SW480 (cell line): ENCODE measurements around the gene ARMCX5.

Experiments used
- DNase-seq: peaks from one replicate; pipeline ENCODE4 v3.0.0-alpha.2; 2016; ENCODE audit warnings: low spot score

Gene ARMCX5

GRCh38 chrX:102599084-102599950 is at the start of gene ARMCX5:
ARMCX5 (plus strand) TSS chrX:102599515; CDS start chrX:102602142, 2,627 bp downstream.
- DNase-seq: peak; percentile 93

DNA sequence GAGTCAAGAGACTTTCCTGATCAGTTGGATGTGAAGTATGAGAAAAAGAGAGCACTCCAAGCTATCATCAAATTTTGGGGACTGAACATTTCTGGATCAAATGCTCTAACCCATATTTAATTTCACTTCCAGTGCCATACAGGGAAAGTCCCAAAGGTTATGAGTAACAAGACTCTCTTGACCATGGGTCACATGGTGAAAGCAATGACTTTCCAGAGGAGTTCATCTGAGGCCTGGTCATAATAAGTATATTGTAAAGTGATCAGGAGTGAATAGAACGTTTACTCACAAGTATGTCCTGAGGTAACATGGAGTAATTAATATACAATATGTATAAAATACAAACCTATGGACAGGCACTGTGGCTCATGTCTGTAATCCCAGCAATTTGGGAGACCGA is 40.7 kb upstream of the ARMCX5 start:
- DNase-seq: no peak

GRCh38 chrX:102560423-102561068 is 38.8 kb upstream of the ARMCX5 start:
- no peak for DNase-seq

- no peak for DNase-seq
These were observed 18.4 kb upstream of the ARMCX5 start for GRCh38 chrX:102580891-102581290.

- DNase-seq: no peak
These were observed 5.9 kb upstream of the ARMCX5 start for GRCh38 chrX:102593367-102593766.

DNA sequence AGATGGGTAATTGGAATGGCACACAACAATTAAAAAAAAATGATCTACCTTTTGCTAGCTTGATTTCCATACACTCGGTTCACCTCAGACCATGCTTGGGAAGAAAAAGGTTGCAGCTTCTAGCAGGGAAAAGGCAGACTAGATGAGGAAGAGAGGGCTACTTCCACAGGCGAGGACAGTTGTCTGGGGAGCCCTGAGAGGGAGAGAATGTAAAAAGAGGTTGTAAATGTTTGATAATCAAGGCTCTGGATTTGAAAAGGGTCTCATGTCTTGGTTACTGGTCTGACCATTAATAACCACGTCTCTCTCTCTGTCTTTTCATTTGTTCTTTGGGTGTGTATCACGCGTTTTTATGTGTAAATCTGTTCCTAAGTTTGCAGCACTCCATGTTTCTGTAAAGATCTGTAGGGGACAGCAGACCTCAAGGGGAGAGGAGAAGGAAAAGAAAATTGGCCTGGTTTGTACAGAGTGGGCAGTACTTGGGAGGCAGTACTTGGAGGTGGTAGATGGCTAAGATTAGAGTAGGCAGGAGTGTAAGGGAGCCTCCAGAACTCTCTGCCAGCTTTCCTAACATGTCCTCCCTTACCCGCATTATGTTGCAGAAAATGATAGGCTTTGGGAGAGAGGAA is 750 bp downstream of the ARMCX5 start:
- DNase-seq: peak; percentile 8

GRCh38 chrX:102604327-102604726 is 5.0 kb downstream of the ARMCX5 start:
- no peak for DNase-seq

DNA sequence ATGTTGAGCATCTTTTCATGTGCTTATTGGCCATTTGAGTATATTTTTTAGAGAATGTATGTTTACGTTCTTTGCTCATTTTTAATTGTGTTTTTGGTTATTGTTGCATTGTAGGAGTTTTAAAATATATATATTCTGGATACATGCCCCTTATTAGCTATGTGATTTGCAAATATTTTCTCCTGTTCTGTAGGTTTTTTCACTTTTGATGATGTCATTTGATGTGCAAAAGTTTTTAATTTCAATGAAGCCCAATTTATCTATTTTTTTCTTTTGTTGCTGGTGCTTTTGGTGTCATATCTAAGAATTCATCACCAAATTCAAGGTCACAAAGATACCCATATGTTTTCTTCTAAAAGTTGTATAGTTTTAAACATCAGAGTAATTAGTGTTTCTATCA is 6.8 kb downstream of the ARMCX5 start:
- DNase-seq: no peak

- no peak for DNase-seq
These were observed 11.6 kb downstream of the ARMCX5 start for GRCh38 chrX:102610905-102611304.

- DNase-seq: no peak
These were observed 24.8 kb downstream of the ARMCX5 start for GRCh38 chrX:102624105-102624504.

DNA sequence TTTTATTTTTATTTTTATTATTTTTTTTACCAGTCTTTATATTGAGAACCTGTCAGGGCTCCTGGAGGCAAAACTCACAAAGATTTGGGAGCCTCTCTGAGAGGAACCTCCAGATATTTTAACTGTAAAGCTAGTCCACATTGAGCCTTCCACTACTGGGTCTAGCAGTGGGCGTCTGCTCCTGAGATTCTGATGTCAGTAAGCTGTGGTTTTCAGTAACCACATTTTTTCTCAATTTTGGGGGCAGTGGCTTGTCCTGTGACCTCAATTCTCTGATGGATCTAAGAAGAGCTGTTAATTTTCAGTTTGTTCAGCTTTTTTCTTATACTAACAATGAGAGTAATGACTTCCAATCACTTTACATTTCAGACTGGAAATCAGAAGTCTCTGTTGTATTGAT is 28.3 kb downstream of the ARMCX5 start:
- no peak for DNase-seq

GRCh38 chrX:102637561-102637960 is 38.2 kb downstream of the ARMCX5 start:
- DNase-seq: no peak

GRCh38 chrX:102650903-102651241 is 51.6 kb downstream of the ARMCX5 start:
- DNase-seq: no peak

- DNase-seq: no peak
These were observed 52.1 kb downstream of the ARMCX5 start, which contains the start of gene GPRASP1 for GRCh38 chrX:102651242-102652011. GPRASP1 (plus strand) TSS chrX:102651483; CDS start chrX:102653914, 2,431 bp downstream.

DNA sequence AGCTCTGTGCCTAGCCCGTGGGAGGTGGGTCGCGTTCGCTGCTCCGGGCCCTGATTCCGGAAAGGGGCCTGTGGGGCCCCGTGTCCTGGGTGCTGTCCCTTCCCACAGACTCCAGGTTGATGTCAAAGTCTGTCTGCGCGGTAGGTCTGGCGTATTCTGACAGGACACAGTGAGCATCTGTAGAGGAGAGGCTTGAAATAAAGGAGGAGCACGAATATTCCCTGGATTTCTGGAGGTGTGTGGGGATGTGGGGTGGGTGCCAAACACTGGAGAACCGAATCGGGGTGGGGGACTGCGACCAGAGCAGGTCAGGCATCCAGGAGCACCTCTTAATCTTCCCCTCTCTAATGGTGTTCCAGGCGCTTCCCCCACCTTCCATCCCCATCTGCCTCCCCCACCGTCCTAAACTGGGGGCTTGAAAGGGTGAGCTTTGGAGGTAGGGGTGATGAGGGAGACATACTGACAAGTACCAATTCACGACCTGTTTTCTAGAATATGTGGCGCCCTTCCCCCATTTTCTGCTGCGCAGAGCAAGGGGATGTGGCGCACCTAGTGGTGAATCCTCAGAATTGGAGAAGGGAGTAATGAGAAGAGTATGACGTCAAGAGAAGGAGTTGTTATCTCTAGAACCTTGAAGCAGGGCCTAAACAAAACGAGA is 52.8 kb downstream of the ARMCX5 start:
- no peak for DNase-seq
